NCI-H2107 treated with DMSO at 0.1 percent for 48 hours (cell line): ENCODE data around the gene SLC17A1.
"Not testable (repeated sequence)": the region's sequence is repeated elsewhere in the genome, so short reads cannot be mapped to it uniquely, and the experiment has no call there.

Source experiments
- DNase-seq: peaks from one replicate; lab custom pipeline; 2025; ENCODE audit not compliant: unreplicated experiment; lab: John Stamatoyannopoulos, UW

Gene SLC17A1

DNA sequence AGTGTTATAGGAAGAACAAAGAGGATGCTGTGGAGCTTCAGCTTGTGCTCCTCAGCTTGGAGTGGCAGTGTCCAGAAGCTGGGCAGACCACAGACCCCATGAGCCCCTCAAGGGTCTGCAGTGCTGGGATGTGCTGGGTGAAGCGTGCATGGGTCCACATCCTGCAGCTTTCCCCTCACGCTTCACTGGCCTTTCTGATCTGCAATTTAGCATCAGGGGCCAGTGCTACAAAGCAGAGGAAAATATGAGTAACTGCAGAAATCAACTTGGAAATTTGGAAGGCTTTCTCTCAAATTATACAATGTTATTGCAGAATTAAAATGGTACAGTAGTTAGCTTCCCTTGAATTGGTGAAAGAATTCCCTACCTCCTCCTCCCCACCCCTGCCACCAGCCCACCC, 67.2 kb downstream of the SLC17A1 start:
- DNase-seq = no peak

GRCh38 chr6:25757936-25758642, 73.8 kb downstream of the SLC17A1 start:
- no peak for DNase-seq

DNA sequence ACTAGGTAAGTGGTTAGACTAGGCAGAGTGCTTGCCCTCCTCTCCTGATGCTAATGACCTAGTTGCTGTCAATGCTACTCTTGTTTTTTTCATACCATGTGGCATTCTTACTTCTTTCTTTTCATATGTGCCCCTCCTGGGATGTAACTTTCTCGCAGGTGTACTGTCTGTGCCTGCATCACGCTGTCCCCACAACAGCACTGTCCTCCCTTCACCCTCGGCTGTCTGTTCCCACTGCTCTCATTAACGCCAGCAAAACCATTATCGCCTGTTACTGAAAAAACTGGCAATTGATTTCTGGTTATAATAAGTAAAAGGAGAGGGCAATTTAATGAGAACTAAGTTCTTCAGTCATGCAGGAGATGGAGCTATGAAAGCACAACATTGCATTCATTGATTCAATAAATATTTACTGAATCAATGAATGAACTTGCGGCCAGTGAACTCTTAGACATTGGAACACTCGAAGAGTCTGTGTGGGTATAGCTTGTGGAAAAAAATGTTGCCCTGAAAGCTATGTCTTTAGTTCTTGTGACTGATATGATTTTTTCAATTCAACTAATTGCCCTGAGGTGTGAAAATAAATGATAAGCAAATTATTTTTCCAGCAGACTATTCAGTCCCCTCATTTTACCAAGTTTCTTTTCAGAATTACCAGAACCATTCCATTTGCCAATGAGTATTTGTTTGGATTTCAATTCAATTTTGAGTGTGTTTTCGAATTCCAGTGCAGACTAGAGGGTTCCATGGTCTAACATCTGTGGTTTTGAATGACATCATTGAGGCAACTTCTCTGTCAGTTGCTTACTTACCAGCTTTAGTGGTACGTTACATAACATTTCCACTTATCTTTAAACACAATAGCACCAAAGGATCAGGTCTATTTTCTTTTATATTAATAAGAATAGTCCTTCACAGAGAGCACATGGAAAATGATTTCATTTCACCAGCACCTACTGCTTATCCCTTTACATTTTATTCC, 75.2 kb downstream of the SLC17A1 start:
- DNase-seq = peak; percentile 57

DNA sequence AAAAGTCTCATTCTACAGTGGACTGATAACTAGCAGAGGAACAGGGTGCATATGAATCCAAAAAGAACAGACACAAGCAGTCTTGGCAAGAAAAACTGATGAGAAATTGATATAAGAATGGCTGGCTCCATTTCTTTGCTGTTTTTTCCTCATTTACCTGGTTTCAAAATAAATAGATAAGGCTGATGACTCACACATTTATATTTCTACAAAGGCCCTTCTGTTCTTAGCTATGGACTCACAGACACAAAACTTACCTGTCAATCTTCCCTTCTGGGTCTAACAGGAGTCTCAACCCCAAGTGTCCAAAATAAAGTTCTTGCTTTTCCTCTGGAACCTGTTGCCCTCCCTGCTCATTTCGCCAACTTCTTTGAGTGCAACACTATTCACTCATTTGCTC, 76.4 kb downstream of the SLC17A1 start:
- DNase-seq = no peak

DNA sequence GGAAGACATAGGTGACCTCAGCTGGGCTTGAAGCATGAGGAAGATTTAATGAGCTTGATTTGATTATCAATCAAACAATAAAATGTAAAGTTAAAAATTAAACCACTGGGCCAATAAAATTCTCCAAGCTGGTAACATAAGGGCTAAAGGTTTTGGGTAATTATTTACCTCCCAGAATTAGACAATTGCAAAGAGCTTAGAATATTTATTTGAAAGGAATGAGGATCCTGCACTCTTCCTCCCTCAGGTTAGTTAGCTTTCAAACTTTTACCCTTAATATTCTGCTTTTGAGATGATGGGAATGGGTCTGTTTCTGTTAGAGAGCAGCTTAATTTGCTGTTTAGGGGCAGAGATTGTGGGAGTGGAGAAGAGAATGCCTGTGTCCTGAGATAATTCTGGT, 77.3 kb downstream of the SLC17A1 start, which contains the start of gene SLC17A4:
SLC17A4 (plus strand) TSS at position 208 of the 400 bp plus-strand sequence. CDS start 7,221 bp downstream, outside the sequence.
- no peak for DNase-seq

DNA sequence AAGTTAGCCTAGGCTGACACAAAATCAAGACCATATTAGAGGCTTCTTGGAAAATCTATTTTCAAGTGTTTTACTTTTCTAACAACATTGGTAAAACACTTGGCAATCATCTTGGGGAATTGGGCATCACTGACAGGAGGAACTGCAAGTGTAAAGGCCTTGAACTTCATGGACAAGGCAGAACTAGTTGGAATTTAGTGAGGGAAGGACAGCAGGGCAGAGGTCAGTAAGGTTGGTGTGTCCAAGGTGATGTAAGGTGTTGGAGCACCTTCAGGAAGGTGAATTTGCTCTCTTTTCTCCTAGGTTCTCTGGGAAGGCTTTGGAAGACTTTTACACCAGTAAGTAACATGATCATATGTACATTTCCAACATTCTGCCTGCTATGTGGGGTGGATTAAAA, 78.8 kb downstream of the SLC17A1 start:
- no peak for DNase-seq

- DNase-seq = no peak
Measured at GRCh38 chr6:25750906-25751305, 80.9 kb downstream of the SLC17A1 start.

DNA sequence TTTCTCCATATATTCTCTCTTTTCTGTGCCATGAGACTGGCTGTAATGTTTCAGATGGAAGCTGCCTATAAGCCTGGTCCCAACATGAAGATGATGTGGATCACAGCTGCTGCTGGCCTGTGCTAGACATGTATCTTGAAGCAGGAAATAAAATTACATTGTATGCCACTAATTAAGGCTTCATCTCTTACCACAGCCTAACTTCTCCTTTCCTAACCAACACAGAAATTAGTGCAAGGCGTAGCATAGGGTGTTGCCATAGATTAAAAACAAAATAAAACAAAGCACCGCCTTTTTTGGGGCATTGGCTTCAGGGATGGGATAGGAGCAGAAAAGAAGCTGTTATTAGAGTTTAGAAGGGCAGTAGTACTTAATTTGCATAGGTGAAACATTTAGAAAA, 82.0 kb downstream of the SLC17A1 start:
- DNase-seq = no peak

DNA sequence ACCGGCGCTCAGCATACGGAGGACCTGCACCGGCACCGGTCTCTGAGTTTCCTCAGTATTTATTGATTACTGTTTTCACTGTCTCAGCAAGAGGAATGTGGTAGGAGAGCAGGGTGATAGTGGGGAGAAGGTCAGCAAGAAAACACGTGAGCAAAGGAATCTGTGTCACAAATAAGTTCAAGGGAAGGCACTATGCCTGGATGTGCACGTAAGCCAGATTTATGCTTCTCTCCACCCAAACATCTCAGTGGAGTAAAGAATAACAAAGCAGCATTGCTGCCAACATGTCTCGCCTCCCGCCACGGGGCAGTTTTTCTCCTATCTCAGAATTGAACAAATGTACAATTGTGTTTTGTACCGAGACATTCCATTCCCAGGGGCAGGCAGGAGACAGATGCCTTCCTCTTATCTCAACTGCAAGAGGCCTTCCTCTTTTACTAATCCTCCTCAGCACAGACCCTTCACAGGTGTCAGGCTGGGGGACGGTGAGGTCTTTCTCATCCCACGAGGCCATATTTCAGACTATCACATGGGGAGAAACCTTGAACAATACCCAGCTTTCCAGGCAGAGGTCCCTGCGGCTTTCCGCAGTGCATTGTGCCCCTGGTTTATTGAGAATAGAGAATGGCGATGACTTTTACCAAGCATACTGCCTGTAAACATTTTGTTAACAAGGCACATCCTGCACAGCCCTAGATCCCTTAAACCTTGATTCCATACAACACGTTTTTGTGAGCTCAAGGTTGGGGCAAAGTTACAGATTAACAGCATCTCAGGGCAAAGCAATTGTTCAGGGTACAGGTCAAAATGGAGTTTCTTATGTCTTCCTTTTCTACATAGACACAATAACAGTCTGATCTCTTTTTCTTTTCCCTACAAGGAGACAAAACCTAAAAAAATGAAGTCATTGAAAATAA, 83.0 kb downstream of the SLC17A1 start:
- not testable (repeated sequence) for DNase-seq

- no peak for DNase-seq
Measured at GRCh38 chr6:25748049-25748448, 83.8 kb downstream of the SLC17A1 start.

DNA sequence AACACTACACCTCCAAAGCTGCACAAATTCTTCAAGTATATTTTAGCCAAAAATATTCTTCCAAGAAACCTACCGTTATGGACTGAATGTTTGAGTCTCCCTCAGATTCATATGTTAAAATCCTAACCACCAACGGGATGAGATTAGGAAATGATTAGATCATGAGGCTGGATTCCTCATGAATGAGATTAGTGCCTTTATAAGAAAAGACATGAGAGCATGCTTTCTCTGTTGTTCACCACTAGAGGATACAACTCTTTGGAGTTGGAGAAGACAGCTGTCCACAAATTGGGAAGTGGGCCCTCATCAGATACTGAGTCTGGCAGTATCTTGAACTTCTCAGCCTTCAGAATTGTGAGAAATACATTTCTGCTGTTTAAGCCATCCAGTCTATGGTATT, 84.4 kb downstream of the SLC17A1 start:
- DNase-seq = no peak

DNA sequence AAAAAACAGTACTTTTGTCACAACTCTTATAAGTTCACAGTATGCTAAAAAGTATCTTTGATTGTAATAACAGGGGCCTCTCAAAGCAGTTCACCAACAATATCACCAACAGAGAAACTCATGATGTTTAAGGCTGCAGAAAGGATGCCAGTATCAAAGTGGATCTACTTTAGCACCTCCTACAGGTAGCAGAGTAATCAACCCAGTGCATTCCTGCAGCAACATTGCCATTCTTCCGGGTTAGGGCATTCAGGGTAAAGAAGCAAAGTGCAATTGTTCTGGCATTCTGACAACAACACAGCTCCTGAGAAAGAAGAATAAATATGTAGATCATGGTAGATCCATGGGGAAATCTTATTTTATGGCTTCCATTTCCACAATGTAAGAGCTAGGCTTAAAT, 84.9 kb downstream of the SLC17A1 start:
- no peak for DNase-seq

DNA sequence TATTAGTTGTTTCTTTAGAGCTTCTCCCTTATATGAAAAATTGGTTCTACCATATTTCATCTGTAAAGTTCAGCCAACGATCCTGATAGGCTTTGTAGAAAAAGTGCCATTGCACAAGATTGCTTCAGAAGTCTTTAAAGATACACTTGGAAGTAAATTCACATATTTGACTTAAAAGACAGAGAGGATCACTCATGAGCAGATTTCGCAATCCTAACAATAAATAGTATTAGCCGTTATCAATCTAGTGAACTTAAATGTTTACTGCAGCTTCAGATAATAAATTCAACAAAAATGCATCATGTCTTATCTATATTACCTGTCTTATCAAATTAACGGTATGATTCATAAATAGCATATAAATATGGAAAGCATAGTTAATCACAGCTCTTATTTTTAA, 86.0 kb downstream of the SLC17A1 start:
- DNase-seq = no peak

DNA sequence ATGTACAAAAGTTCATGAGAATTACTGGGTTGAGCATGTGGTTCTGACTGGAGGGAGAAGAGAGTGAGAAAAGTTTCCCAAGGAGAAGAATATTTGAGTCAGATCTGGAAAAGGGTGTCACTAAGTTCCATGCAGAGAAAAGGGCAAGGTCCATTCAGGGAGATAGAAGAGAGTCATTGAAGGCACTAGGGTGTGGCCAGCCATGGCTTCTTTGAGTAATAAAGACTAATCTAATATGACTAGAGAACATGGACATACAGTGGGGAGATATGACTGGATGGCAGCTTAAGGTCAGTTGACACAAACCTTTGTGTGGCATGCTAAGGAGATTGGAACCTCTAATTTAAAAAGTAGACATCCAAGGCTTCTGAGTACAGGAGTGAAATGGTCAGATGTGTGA, 88.0 kb downstream of the SLC17A1 start:
- DNase-seq = no peak

- DNase-seq = no peak
Measured at GRCh38 chr6:25735261-25735660, 96.6 kb downstream of the SLC17A1 start.
